GM12878 (cell line): Measurements from ENCODE around the gene CNIH2. TPM values are rescaled to one million over a fixed set of nuclear protein-coding genes. Genes with fewer than 3 reads are reported as not detected.

Experiments
- ATAC-seq: fragments of 200-7000 bp; cut with Tn5 transposase; 3 replicates; pipeline ENCODE4 v1.9.1; 2020; ENCODE audit warnings: mild to moderate bottlenecking, moderate library complexity
- BruUV-seq: library from RNA; stranded (reverse); fragments of 400-500 nt; replicated peaks from 2 replicates; lab custom pipeline; 2021; lab: Mats Ljungman, UMichigan
- CTCF ChIA-PET: fragments of 300-600 bp; sonication (Branson Sonifier 250); formaldehyde crosslinking; extraction: SDS; loops from one replicate; lab custom pipeline; 2021; ENCODE audit warnings: inconsistent platforms; lab: Yijun Ruan, JAX
- POLR2A ChIA-PET: fragments of 350-600 bp; formaldehyde crosslinking; extraction: SDS; loops from one replicate; lab custom pipeline; 2021; ENCODE audit warnings: inconsistent platforms; lab: Charles Lee
- RAD21 ChIA-PET: fragments of 300-600 bp; sonication (Branson Sonifier 250); formaldehyde crosslinking; loops from one replicate; lab custom pipeline; 2023; ENCODE audit warnings: antibody characterized with exemption; ENCODE audit not compliant: unreplicated experiment; lab: Charles Lee
- SMC1A ChIA-PET: fragments of 300-600 bp; sonication (Branson Sonifier 250); formaldehyde crosslinking; loops from one replicate; lab custom pipeline; 2023; ENCODE audit not compliant: unreplicated experiment, uncharacterized antibody; lab: Charles Lee
- DNase-seq: peaks from one replicate; pipeline ENCODE4 v3.0.0-alpha.2; 2011; ENCODE audit warnings: low read depth, low spot score
- FAIRE-seq: peaks from 3 replicates; lab custom pipeline; 2011; peaks lifted over from hg19 to GRCh38; lab: Jason Lieb, UNC
- H2AFZ ChIP-seq: 2 replicates; pipeline ENCODE4 v1.6.0; 2011; ENCODE audit warnings: low read depth, low read length, control low read depth; ENCODE audit not compliant: control insufficient read depth
- H3K27ac ChIP-seq: 2 replicates; pipeline ENCODE4 v1.5.1; 2011; ENCODE audit warnings: control low read depth; ENCODE audit not compliant: control insufficient read depth, insufficient read depth
- H3K27me3 ChIP-seq, 2 experiments: replicated peaks in 1 of 2; 2 replicates each; pipeline versions ENCODE4 v1.6.0 to v1.6.1; 2011; ENCODE audit warnings: low read length in 1 of 2; ENCODE audit not compliant: control insufficient read depth in 2 of 2, insufficient read depth in 2 of 2
- H3K36me3 ChIP-seq, 2 experiments: 2 replicates each; pipeline ENCODE4 v1.5.1; 2011; ENCODE audit warnings: low read length in 1 of 2; ENCODE audit not compliant: control insufficient read depth in 2 of 2, insufficient read depth in 2 of 2
- H3K4me1 ChIP-seq: 2 replicates; pipeline ENCODE4 v1.6.1; 2011; ENCODE audit warnings: mild to moderate bottlenecking, low read length, moderate library complexity, mixed read lengths; ENCODE audit not compliant: control insufficient read depth, insufficient read depth
- H3K4me2 ChIP-seq: 2 replicates; pipeline ENCODE4 v1.6.0; 2011; ENCODE audit warnings: control low read depth; ENCODE audit not compliant: control insufficient read depth, insufficient read depth
- H3K4me3 ChIP-seq: fragments of 200-600 bp; sonication (generic); 2 replicates; pipeline ENCODE4 v1.5.1; 2016
- H3K79me2 ChIP-seq: 2 replicates; pipeline ENCODE4 v1.6.0; 2011; ENCODE audit warnings: low read length; ENCODE audit not compliant: control insufficient read depth, insufficient read depth
- H3K9ac ChIP-seq: 2 replicates; pipeline ENCODE4 v1.8.0; 2011; ENCODE audit warnings: low read length, control low read depth, mixed read lengths; ENCODE audit not compliant: control insufficient read depth, insufficient read depth
- H3K9me3 ChIP-seq: replicated peaks from 3 replicates; pipeline ENCODE4 v1.5.1; 2011; ENCODE audit warnings: mild to moderate bottlenecking, low read length; ENCODE audit not compliant: control insufficient read depth, insufficient read depth
- H4K20me1 ChIP-seq: 2 replicates; pipeline ENCODE4 v1.6.0; 2011; ENCODE audit not compliant: control insufficient read depth, insufficient read depth
- BMI1 ChIP-seq: fragments of 450-650 bp; IDR thresholded peaks from 2 replicates; pipeline ENCODE4 v1.6.1; 2016; ENCODE audit warnings: mild to moderate bottlenecking, moderate library complexity, borderline replicate concordance
- BRCA1 ChIP-seq: IDR thresholded peaks from 2 replicates; pipeline ENCODE4 v1.6.1; 2011; ENCODE audit warnings: low read depth, low read length, improper control_type of control experiment
- ETV6 ChIP-seq, 2 experiments: fragments of 450-650 bp in 1 of 2; IDR thresholded peaks in 1 of 2; conservative IDR thresholded peaks in 1 of 2; 2 replicates each; pipeline ENCODE4 v1.6.1; 2014; ENCODE audit warnings: antibody characterized with exemption in 1 of 2, borderline replicate concordance in 1 of 2, low read depth in 1 of 2, mild to moderate bottlenecking in 1 of 2, moderate library complexity in 1 of 2
- GATAD2B ChIP-seq: fragments of 450-650 bp; conservative IDR thresholded peaks from 2 replicates; pipeline ENCODE4 v1.6.1; 2017; ENCODE audit warnings: low read depth, mild to moderate bottlenecking, moderate library complexity
- KDM1A ChIP-seq: fragments of 200-600 bp; sonication (generic); IDR thresholded peaks from 2 replicates; pipeline ENCODE4 v1.6.1; 2016; ENCODE audit warnings: borderline replicate concordance
- LARP7 ChIP-seq: fragments of 450-650 bp; IDR thresholded peaks from 2 replicates; pipeline ENCODE4 v1.6.1; 2017; ENCODE audit warnings: mild to moderate bottlenecking
- NBN ChIP-seq: fragments of 450-650 bp; IDR thresholded peaks from 2 replicates; pipeline ENCODE4 v1.6.1; 2016
- NKRF ChIP-seq: fragments of 450-650 bp; conservative IDR thresholded peaks from 2 replicates; pipeline ENCODE4 v1.6.1; 2017; ENCODE audit warnings: mild to moderate bottlenecking, moderate library complexity
- TCF12 ChIP-seq: IDR thresholded peaks from 2 replicates; pipeline ENCODE4 v1.6.1; 2011; ENCODE audit warnings: low read depth, mild to moderate bottlenecking, low read length
- YY1 ChIP-seq: IDR thresholded peaks from 2 replicates; pipeline ENCODE4 v1.6.1; 2011; ENCODE audit warnings: low read depth, mild to moderate bottlenecking, low read length
- WGBS: methylation state at CpG from one replicate; pipeline ENCODE4 v1.1.6; 2016; ENCODE audit warnings: low lambda C conversion rate; ENCODE audit not compliant: insufficient replicate concordance, insufficient coverage; ENCODE audit errors: missing lambda C conversion rate; 5-methylcytosine and 5-hydroxymethylcytosine counted together
- in situ Hi-C: fragments of 300-500 bp; cut with MboI; formaldehyde crosslinking; loops from 9 replicates; pipeline ENCODE4 v1.14.3; 2018; ENCODE audit warnings: mixed read lengths
- intact Hi-C: fragments of 100-400 bp; cut with micrococcal nuclease; formaldehyde crosslinking; loops from one replicate; pipeline ENCODE4 v1.14.2; 2022; ENCODE audit not compliant: unreplicated experiment
- polyA plus RNA-seq, 11 experiments: library from polyadenylated mRNA; depleted of rRNA in 4 of 11; unstranded in 6 of 11; stranded (reverse) in 5 of 11; fragments of >200 nt; fragmentation: Nextera tagmentation in 4 of 11; fragmentation: Illumina TruSeq in 1 of 11; extraction: Ambion mirVana in 4 of 11; extraction: Trizol in 1 of 11; gene quantifications; 1 replicate in 1 of 11; 2 replicates in 10 of 11; pipeline versions ENCODE4 v1.2.1 to v1.2.3, GENCODE V29; 2011 to 2016; ENCODE audit warnings: inconsistent platforms in 2 of 11, missing spikeins in 2 of 11, low read depth in 1 of 11
- total RNA-seq, 4 experiments: library from RNA; depleted of rRNA in 3 of 4; stranded (reverse); fragments of >200 nt in 3 of 4; fragmentation: Illumina TruSeq in 1 of 4; extraction: Trizol in 1 of 4; gene quantifications; 2 replicates each; pipeline versions ENCODE4 v1.2.1 to v1.2.3, GENCODE V29; 2013 to 2021
- TF ChIP-seq, protein P1 (sequence below): fragments of 450-650 bp; IDR thresholded peaks from 2 replicates; pipeline ENCODE4 v1.6.1; 2017; ENCODE audit warnings: mild to moderate bottlenecking, moderate library complexity
- TF ChIP-seq, protein P2 (sequence below): fragments of 450-650 bp; IDR thresholded peaks from 2 replicates; pipeline ENCODE4 v1.6.1; 2017; ENCODE audit warnings: borderline replicate concordance

Gene CNIH2
- total and polyA plus RNA-seq, 10 of the 15 experiments (the other 5 are each of a cell fraction or from before 2014, with no cell fraction given): 0.07 to 1.3 (median 0.68) TPM; not detected in 2

GRCh38 chr11:66290330-66290621 is 12.3 kb downstream of the CNIH2 start:
- H4K20me1 ChIP-seq: no peaks in the 10 kb centered on the region; the same call in 1 of the 2 replicates
- H3K9me3 ChIP-seq: no peaks in the 10 kb centered on the region
- H2AFZ ChIP-seq: no peak overlapping the region
- no peak overlapping the region for H3K27ac ChIP-seq
- ChIA-PET SMC1A (interaction anchor here (2.5 kb wide), 1 partner anchor 22 kb away, joined by 10 read pairs; no protein-coding TSS in a partner anchor), RAD21 (interaction anchor here (1.1 kb wide), 1 partner anchor 21 kb away, joined by 3 read pairs; no protein-coding TSS in a partner anchor), POLR2A (no interaction called here), CTCF (interaction anchor here (2.7 kb wide), 1 partner anchor 68 kb away, joined by 16 read pairs; no protein-coding TSS in a partner anchor)
- H3K79me2 ChIP-seq: peaks cover 12% of the 10 kb centered on the region
- peaks cover 2 to 7% of the 10 kb centered on the region in 2 experiments; a peak in 2 of 4 replicates for H3K27me3 ChIP-seq
- no TSS peak for BruUV-seq
- FAIRE-seq (no peak), DNase-seq (no peak), ATAC-seq (no peak)
- in situ Hi-C loops (no loop called here), intact Hi-C loops (no loop called here)
- H3K4me3 ChIP-seq: peak overlapping the region; percentile 79; the same call in 1 of the 2 replicates
- peaks cover 15% of the 10 kb centered on the region for H3K4me1 ChIP-seq
- H3K9ac ChIP-seq: no peak overlapping the region
- WGBS: 62% methylated on average over 2 of the region's 2 CpGs
- H3K4me2 ChIP-seq: peak overlapping the region; percentile 92
- TF ChIP-seq TCF12 (no peak), LARP7 (no peak), NKRF (no peak), YY1 (no peak), BMI1 (no peak), GATAD2B (no peak), BRCA1 (no peak), NBN (no peak), ETV6 (conservative IDR thresholded peaks at IDR 0.05 in 1 of 2, IDR thresholded peaks at IDR 0.05 in 1 of 2; ENCODE audit: borderline replicate concordance in 1 of 2, low read depth in 1 of 2) (no peak), KDM1A (no peak)
- TF ChIP-seq, protein P1, sequence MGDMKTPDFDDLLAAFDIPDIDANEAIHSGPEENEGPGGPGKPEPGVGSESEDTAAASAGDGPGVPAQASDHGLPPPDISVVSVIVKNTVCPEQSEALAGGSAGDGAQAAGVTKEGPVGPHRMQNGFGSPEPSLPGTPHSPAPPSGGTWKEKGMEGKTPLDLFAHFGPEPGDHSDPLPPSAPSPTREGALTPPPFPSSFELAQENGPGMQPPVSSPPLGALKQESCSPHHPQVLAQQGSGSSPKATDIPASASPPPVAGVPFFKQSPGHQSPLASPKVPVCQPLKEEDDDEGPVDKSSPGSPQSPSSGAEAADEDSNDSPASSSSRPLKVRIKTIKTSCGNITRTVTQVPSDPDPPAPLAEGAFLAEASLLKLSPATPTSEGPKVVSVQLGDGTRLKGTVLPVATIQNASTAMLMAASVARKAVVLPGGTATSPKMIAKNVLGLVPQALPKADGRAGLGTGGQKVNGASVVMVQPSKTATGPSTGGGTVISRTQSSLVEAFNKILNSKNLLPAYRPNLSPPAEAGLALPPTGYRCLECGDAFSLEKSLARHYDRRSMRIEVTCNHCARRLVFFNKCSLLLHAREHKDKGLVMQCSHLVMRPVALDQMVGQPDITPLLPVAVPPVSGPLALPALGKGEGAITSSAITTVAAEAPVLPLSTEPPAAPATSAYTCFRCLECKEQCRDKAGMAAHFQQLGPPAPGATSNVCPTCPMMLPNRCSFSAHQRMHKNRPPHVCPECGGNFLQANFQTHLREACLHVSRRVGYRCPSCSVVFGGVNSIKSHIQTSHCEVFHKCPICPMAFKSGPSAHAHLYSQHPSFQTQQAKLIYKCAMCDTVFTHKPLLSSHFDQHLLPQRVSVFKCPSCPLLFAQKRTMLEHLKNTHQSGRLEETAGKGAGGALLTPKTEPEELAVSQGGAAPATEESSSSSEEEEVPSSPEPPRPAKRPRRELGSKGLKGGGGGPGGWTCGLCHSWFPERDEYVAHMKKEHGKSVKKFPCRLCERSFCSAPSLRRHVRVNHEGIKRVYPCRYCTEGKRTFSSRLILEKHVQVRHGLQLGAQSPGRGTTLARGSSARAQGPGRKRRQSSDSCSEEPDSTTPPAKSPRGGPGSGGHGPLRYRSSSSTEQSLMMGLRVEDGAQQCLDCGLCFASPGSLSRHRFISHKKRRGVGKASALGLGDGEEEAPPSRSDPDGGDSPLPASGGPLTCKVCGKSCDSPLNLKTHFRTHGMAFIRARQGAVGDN: no peak
- TF ChIP-seq, protein P2, sequence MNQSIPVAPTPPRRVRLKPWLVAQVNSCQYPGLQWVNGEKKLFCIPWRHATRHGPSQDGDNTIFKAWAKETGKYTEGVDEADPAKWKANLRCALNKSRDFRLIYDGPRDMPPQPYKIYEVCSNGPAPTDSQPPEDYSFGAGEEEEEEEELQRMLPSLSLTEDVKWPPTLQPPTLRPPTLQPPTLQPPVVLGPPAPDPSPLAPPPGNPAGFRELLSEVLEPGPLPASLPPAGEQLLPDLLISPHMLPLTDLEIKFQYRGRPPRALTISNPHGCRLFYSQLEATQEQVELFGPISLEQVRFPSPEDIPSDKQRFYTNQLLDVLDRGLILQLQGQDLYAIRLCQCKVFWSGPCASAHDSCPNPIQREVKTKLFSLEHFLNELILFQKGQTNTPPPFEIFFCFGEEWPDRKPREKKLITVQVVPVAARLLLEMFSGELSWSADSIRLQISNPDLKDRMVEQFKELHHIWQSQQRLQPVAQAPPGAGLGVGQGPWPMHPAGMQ: no peak
- H3K36me3 ChIP-seq: no peaks in the 10 kb centered on the region; a peak in 1 of 4 replicates
